SK-N-SH (cell line): Measurements from ENCODE around the gene PRKG1.

Experiments
- CTCF ChIP-seq: fragments of 200-600 bp; sonication (generic); IDR thresholded peaks from 2 replicates; pipeline ENCODE4 v1.6.1; 2017; ENCODE audit warnings: antibody characterized with exemption, mild to moderate bottlenecking, moderate library complexity
- EP300 ChIP-seq, 2 experiments: IDR thresholded peaks; 2 replicates each; pipeline versions ENCODE4 v1.4.0 to v1.6.1; 2012; ENCODE audit warnings: borderline replicate concordance in 1 of 2, low read depth in 1 of 2, low read length in 1 of 2
- EZH2phosphoT487 ChIP-seq: fragments of 200-600 bp; sonication (generic); IDR thresholded peaks from 2 replicates; pipeline ENCODE4 v1.6.1; 2017; ENCODE audit warnings: low read depth, mixed run types, mild to moderate bottlenecking, antibody characterized with exemption, moderate library complexity, borderline replicate concordance
- FOXM1 ChIP-seq: IDR thresholded peaks from 2 replicates; pipeline ENCODE4 v1.4.0; 2012; ENCODE audit warnings: low read depth, mild to moderate bottlenecking
- NFIC ChIP-seq: IDR thresholded peaks from 2 replicates; pipeline ENCODE4 v1.4.0; 2012; ENCODE audit warnings: borderline replicate concordance
- POLR2AphosphoS5 ChIP-seq: IDR thresholded peaks from 2 replicates; pipeline ENCODE4 v1.6.1; 2012; ENCODE audit warnings: low read depth, low read length
- RCOR1 ChIP-seq: fragments of 150-350 bp; IDR thresholded peaks from 2 replicates; pipeline ENCODE4 v1.6.1; 2017; ENCODE audit warnings: antibody characterized with exemption, low read length
- SIN3A ChIP-seq: IDR thresholded peaks from 2 replicates; pipeline ENCODE4 v1.6.1; 2012; ENCODE audit warnings: low read depth, mild to moderate bottlenecking, low read length, moderate library complexity, borderline replicate concordance
- TAF1 ChIP-seq: IDR thresholded peaks from 2 replicates; pipeline ENCODE4 v1.6.1; 2012; ENCODE audit warnings: low read depth, mild to moderate bottlenecking, low read length, moderate library complexity, borderline replicate concordance
- TCF12 ChIP-seq: IDR thresholded peaks from 2 replicates; pipeline ENCODE4 v1.4.0; 2012
- USF1 ChIP-seq: IDR thresholded peaks from 2 replicates; pipeline ENCODE4 v1.4.0; 2012; ENCODE audit warnings: low read depth, borderline replicate concordance
- YY1 ChIP-seq: IDR thresholded peaks from 2 replicates; pipeline ENCODE4 v1.4.0; 2012; ENCODE audit warnings: low read depth, mild to moderate bottlenecking
- ZBTB33 ChIP-seq: IDR thresholded peaks from 2 replicates; pipeline ENCODE4 v1.4.0; 2012; ENCODE audit warnings: low read depth, borderline replicate concordance

GRCh38 chr10:51950371-51950995 is 876.2 kb downstream of the PRKG1 start:
- TF ChIP-seq CTCF, result no peak
- TF ChIP-seq POLR2AphosphoS5, result no peak
- no peak for TF ChIP-seq USF1
- TF ChIP-seq EZH2phosphoT487, result no peak
- TF ChIP-seq FOXM1, result no peak
- no peak for TF ChIP-seq YY1
- TF ChIP-seq SIN3A, result no peak
- TF ChIP-seq NFIC, result no peak
- TF ChIP-seq TAF1, result no peak
- TF ChIP-seq TCF12, result no peak
- TF ChIP-seq EP300 (IDR thresholded peaks at IDR 0.05; ENCODE audit: borderline replicate concordance in 1 of 2, low read depth in 1 of 2, low read length in 1 of 2), result no peak
- TF ChIP-seq RCOR1, result no peak
- no peak for TF ChIP-seq ZBTB33
